Large intestine (tissue), 3 donors: ENCODE data around the gene IMPDH1. TPM values are rescaled to one million over a fixed set of nuclear protein-coding genes. Genes with fewer than 3 reads are reported as not detected.

Source experiments
- DNase-seq, 2 donors: peaks; one replicate each; pipeline versions ENCODE4 v3.0.0 to v3.0.0-alpha.2; 2013
- H3K27ac ChIP-seq: one replicate; pipeline ENCODE4 v1.5.1; 2013; ENCODE audit warnings: low read length
- H3K27me3 ChIP-seq: 2 replicates; pipeline ENCODE4 v1.6.1; 2013; ENCODE audit warnings: low read length; ENCODE audit not compliant: control insufficient read depth, insufficient read depth
- H3K36me3 ChIP-seq: 2 replicates; pipeline ENCODE4 v1.6.1; 2013; ENCODE audit warnings: low read length; ENCODE audit not compliant: control insufficient read depth, insufficient read depth
- H3K4me1 ChIP-seq: one replicate; pipeline ENCODE4 v1.6.1; 2013; ENCODE audit warnings: low read length; ENCODE audit not compliant: control insufficient read depth, insufficient read depth
- H3K4me3 ChIP-seq: one replicate; pipeline ENCODE4 v1.5.1; 2013; ENCODE audit warnings: low read length
- H3K9me3 ChIP-seq: one replicate; pipeline ENCODE4 v1.6.1; 2013; ENCODE audit warnings: mild to moderate bottlenecking, low read depth, low read length, moderate library complexity; ENCODE audit not compliant: control insufficient read depth
- WGBS: methylation state at CpG from one replicate; pipeline ENCODE4 v1.1.5; 2013; ENCODE audit warnings: low lambda C conversion rate; ENCODE audit not compliant: insufficient coverage; 5-methylcytosine and 5-hydroxymethylcytosine counted together
- polyA plus RNA-seq: library from polyadenylated mRNA; unstranded; fragments of 120-200 nt; gene quantifications from one replicate; pipeline ENCODE4 v1.2.1, GENCODE V29; 2013

Gene IMPDH1
- polyA plus RNA-seq, 1 donor: 15.4 TPM

DNA sequence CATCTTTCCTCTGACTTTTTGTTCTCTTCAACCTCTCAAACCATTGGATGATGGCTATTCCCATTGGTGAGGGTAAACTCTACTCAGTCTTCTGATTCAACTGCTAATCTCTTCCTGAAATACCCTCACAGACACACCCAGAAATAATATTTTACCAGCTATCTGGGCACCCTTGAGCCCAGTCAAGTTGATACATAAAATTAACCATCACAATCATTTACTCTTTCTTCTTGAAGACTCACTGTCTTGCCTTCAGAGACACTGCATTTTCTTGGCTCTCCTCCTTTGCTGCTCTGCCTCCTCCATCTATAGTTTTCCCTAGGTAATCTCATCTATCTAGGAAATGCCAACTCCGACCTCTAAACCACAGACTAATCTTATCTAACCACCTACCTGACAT lies 35.7 kb downstream of the IMPDH1 start:
- Histone ChIP-seq H3K4me1 (no peaks in the 10 kb centered on the region), H3K4me3 (no peak overlapping the region), H3K36me3 (no peaks in the 10 kb centered on the region), H3K27ac (no peak overlapping the region), H3K9me3 (no peaks in the 10 kb centered on the region), H3K27me3 (no peaks in the 10 kb centered on the region)
- WGBS: no CpG with 5 or more reads among the region's 1 CpG
- DNase-seq: no peak

DNA sequence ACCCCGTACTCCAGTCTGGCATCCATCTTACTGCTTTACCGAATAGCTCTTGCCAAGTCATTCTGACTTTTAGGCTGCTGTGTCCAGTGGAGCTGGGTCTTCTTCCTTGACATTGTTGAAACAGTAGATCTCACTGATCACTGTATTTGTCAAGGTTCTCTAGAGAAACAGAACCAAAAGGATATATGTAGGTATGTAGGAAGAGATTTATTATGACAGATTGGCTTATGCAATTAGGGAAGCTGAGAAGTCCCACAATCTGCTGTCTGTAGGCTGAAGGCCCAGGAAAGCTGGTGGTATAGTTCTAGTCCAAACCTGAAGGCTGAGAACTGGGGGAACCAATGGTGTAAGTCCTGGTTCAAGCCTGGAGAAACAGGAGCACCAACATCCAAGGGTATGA lies 36.2 kb downstream of the IMPDH1 start:
- no CpG with 5 or more reads among the region's 2 CpGs for WGBS
- H3K27me3 ChIP-seq: no peaks in the 10 kb centered on the region
- H3K9me3 ChIP-seq: no peaks in the 10 kb centered on the region
- no peak for DNase-seq
- H3K36me3 ChIP-seq: no peaks in the 10 kb centered on the region
- H3K4me1 ChIP-seq: no peaks in the 10 kb centered on the region
- no peak overlapping the region for H3K4me3 ChIP-seq
- H3K27ac ChIP-seq: no peak overlapping the region

DNA sequence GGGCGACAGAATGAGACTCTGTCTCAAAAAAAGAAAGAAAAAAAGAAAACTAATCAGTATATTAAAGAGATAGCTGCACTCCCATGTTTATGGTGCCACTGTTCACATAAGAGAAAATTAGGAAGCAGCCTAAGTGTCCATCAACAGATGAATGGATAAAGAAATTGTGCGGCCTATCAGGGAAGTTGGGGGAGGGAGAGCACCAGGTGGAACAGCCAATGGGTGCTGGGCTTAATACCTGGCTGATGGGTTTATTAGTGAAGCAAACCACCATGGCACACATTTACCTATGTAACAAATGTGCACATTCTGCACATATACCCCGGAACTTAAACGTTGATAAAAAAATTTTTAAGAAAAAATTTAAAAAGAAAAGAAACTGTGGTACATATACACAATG lies 39.3 kb downstream of the IMPDH1 start:
- 85% methylated on average over 3 of the region's 4 CpGs for whole genome bisulfite sequencing
- H3K27me3 ChIP-seq: peaks cover 7% of the 10 kb centered on the region
- no peaks in the 10 kb centered on the region for H3K36me3 ChIP-seq
- no peak overlapping the region for H3K4me3 ChIP-seq
- DNase-seq: no peak
- no peaks in the 10 kb centered on the region for H3K4me1 ChIP-seq
- no peaks in the 10 kb centered on the region for H3K9me3 ChIP-seq
- H3K27ac ChIP-seq: no peak overlapping the region

DNA sequence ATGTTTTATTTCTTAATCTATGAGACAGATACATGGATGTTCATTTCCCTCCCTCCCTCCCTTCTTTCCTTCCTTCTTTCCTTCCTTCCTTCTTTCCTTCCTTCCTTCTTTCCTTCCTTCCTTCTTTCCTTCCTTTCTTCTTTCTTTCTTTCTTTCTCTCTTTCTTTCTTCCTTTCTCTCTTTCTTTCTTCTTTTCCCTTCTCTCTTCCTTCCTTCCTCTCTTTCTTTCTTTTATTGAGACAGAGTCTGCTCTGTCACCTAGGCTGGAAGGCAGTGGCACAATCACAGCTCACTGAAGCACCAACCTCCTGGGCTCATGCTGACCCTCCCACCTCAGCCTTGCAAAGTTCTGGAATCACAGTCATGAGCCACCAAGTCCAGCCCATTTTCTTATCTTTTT lies 42.8 kb downstream of the IMPDH1 start:
- Histone ChIP-seq H3K4me1 (no peaks in the 10 kb centered on the region), H3K27ac (no peak overlapping the region), H3K27me3 (peaks cover 37% of the 10 kb centered on the region), H3K9me3 (no peaks in the 10 kb centered on the region), H3K36me3 (no peaks in the 10 kb centered on the region), H3K4me3 (no peak overlapping the region)
- no peak for DNase-seq

DNA sequence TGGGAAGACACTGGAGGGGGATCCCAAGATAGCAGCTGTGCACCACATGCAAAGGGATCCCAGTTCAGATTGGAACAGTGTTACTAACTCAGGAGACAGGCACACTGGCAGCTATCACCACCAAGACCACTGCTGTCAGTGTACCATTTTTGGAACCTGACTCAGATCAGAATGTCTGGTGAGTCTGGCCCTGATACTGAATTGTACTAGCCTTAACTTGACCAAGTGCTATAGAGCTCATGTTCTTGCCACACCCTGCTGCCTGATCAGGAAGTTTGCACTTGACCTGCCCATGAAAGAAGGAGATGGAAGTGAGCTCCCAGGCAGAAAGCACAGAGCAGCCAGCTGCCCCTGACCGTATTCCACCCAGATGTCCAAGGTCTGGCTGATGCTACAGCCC lies 43.5 kb downstream of the IMPDH1 start:
- DNase-seq: no peak
- H3K9me3 ChIP-seq: no peaks in the 10 kb centered on the region
- H3K27me3 ChIP-seq: peaks cover 40% of the 10 kb centered on the region
- H3K4me3 ChIP-seq: no peak overlapping the region
- no peaks in the 10 kb centered on the region for H3K4me1 ChIP-seq
- no CpG with 5 or more reads among the region's 1 CpG for WGBS
- H3K27ac ChIP-seq: no peak overlapping the region
- H3K36me3 ChIP-seq: no peaks in the 10 kb centered on the region

DNA sequence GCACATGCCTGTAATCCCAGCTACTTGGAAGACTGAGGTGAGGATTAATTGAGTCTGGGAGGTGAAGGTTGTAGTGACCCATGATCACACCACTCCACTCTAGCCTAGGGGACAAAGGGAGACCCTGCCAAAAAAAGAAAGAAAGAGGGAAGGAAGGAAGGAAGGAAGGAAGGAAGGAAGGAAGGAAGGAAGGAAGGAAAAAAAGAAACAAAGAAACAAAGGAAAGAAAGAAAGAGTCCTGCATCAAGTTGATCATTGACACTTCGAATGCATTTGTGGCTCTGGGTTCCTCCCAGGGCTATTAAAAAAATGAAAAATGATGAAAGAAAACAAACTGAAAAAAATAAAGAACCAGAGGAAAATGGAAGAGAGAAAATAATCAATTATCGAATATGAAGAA lies 44.4 kb downstream of the IMPDH1 start:
- no peak for DNase-seq
- Histone ChIP-seq H3K4me1 (peaks cover 6% of the 10 kb centered on the region), H3K4me3 (no peak overlapping the region), H3K27me3 (peaks cover 49% of the 10 kb centered on the region), H3K27ac (no peak overlapping the region), H3K9me3 (no peaks in the 10 kb centered on the region), H3K36me3 (no peaks in the 10 kb centered on the region)
- WGBS: 100% methylated on average over 2 of the region's 2 CpGs

DNA sequence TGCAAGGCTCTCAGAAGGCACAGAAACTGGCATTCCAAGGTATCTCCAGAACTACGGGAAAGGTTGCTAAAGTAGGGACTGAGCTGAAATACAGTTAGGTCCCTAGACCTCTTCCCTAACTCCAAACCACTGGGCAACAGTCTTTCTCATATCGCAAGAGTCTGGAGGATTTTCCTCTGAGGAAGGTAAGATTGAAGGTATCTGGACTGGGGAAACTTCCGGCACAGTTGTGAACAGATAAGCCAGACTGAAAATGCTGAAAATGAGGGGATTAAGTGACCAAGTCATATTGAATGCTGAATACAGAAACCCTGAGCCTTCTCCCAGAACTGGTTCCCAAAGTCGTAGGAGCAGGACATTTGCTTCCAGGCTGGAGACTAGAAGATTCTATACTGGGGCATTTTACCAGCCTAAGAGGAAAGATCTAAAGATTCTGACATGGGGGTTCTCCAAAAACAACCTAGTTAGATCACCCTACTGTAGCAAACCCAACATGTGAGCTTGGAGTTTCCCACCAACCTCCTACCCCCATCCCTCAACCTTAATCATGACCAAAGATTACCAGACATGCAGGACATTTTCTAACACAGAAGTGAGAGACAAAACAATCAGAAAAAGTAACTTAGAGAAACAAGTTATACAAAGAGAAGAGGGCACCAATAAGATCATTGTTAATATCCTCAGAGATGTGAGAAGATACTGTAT lies 45.5 kb downstream of the IMPDH1 start:
- Histone ChIP-seq H3K4me1 (peaks cover 6% of the 10 kb centered on the region), H3K4me3 (no peak overlapping the region), H3K27ac (no peak overlapping the region), H3K36me3 (no peaks in the 10 kb centered on the region), H3K27me3 (peaks cover 60% of the 10 kb centered on the region), H3K9me3 (no peaks in the 10 kb centered on the region)
- WGBS: no CpG with 5 or more reads among the region's 4 CpGs
- no peak for DNase-seq

DNA sequence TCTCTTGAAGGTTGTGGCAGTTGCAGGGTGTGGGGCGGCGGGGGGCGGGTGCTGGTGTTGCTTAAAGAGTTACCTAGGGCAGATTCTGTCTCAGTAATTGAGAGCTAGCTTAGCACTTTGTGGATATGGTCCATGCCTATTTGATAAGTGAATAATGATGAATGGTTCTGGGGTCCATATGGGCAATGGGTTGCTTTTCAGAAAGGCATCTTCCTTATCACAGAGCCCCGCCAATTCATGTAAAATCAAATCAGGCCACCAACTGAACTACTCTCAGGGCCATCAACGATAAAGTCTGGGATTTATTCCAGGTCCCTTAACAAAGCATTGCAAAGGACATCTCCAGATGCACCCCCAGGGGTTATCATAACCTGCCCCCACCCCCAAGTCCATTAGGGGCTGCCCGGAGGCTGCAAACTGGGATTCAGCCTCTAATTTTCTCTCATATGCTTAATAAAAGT lies 46.5 kb downstream of the IMPDH1 start:
- DNase-seq: no peak
- H3K27ac ChIP-seq: no peak overlapping the region
- peaks cover 6% of the 10 kb centered on the region for H3K4me1 ChIP-seq
- peaks cover 68% of the 10 kb centered on the region for H3K27me3 ChIP-seq
- H3K4me3 ChIP-seq: no peak overlapping the region
- no peaks in the 10 kb centered on the region for H3K9me3 ChIP-seq
- no CpG with 5 or more reads among the region's 6 CpGs for WGBS
- no peaks in the 10 kb centered on the region for H3K36me3 ChIP-seq

DNA sequence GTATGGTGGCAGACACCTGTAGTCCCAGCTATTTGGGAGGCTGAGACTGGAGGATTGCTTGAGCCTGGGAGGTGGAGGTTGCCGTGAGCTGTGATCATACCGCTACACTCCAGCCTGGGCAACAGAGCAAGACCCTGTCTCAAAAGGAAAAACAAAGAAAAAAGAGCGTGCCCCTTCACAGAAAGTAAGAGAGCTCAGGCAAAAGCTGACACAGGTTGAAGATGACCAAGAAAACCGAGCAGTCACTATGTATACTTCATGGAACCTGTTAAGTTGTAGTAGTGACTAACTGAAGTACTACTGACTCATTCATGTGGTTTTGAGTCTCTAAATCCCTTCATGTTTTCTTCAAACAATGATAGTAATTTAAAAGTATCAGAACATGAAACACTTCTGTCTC lies 47.1 kb downstream of the IMPDH1 start:
- no peaks in the 10 kb centered on the region for H3K9me3 ChIP-seq
- DNase-seq: no peak
- H3K27ac ChIP-seq: no peak overlapping the region
- no peaks in the 10 kb centered on the region for H3K36me3 ChIP-seq
- WGBS: 83% methylated on average over 2 of the region's 4 CpGs
- peaks cover 6% of the 10 kb centered on the region for H3K4me1 ChIP-seq
- peaks cover 68% of the 10 kb centered on the region for H3K27me3 ChIP-seq
- no peak overlapping the region for H3K4me3 ChIP-seq

DNA sequence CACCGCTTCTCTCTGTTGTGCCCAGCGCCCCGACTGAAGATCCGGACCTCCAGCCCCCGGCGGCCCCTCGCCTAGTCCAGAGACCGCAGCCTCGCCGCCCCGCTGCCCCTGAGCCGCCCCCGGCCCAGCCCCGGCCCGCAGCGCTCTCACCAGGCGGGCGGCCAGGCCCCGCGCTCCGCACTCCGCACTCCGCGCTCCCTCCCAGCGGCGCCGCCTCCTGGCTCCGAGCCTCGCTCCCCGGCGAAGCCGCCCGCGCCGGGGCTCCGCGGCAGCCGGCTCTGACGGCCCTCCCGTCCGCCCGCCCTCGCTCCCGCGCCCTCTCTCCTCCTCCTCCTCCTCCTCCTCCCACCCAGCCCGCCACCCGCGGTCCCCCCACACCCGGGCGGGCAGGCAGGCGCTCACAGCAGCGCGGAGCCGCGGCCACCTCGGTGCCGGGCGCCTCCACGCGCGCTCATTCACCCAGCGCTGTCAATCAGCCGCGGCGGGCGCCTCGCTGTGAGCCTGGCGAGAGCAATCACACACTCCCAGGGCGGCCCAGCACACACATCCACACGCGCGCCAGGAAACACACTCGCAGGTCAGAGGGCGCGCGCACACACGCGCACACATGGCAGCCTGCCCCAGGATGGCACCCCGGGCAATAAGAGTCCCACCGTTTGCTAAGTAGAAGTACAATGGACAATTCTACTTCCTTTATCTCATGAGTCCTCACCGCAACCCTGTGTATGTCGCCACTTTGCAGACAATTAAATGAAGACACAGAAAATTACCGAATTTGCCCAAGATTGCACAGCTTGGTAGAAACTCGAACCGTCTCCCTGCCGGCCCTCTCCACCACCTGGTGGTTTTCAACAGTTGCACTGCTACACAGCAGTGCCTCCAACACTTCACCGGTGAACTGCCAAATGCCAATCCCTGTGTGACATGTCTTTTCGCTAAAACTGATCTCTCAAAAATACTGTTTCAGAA lies 48.1 kb downstream of the IMPDH1 start, which contains the start of gene PRRT4:
Gene PRRT4 (minus strand): TSS at position 280 of the 969 bp plus-strand sequence.
- WGBS: no CpG with 5 or more reads among the region's 88 CpGs
- Histone ChIP-seq H3K4me3 (peak within 1 kb of the TSS; percentile 39), H3K9me3 (no peaks in the 10 kb centered on the region), H3K4me1 (peaks cover 6% of the 10 kb centered on the region), H3K36me3 (no peaks in the 10 kb centered on the region), H3K27me3 (peaks cover 72% of the 10 kb centered on the region), H3K27ac (no peak within 1 kb of the TSS)
- peak in 1 of 2 donors; percentile 45 for DNase-seq
